Heart left ventricle (tissue), 13 donors: ENCODE data around the gene SUFU.

ENCODE experiments used
- CTCF ChIP-seq, 12 donors: fragments of 200-600 bp; sonication (generic) in 4 of 12; IDR thresholded peaks; one replicate each; pipeline versions ENCODE4 v1.5.0 to v1.8.0; 2018 to 2022; ENCODE audit warnings: antibody characterized with exemption in 12 of 12, mild to moderate bottlenecking in 5 of 12
- POLR2A ChIP-seq, 2 donors: fragments of 450-650 bp; IDR thresholded peaks; one replicate each; pipeline ENCODE4 v1.6.1; 2017; ENCODE audit warnings: antibody characterized with exemption in 2 of 2, mild to moderate bottlenecking in 2 of 2, moderate library complexity in 2 of 2
- donor health status: ischemic (EF 13 %, LVEDD 7.1; RV severe dilation, severe dysfunction).
- donor health status: DM: no; HTN: yes; CAD: no.
- donor health status: DM: no; HTN: no; CAD: no.
- donor health status: ischemic (EF 25% LVEDD 6.9; RV normal size, moderate dysfunction).
- donor health status: ischemic (EF 25% LVEDD 5.7; RV mildly dilated, moderate dysfunction).
- donor health status: ischemic (EF 35%, LVEDD 5.7; RV mildly dilated, moderate dysfunction).
- donor health status: nonischemic (EF 11% LVEDD 7.7; RV severe dilation, severe dysfunction).
- donor health status: DM: yes; HTN: yes; CAD: no.
- donor health status: PGD.
- donor health status: ischemic (EF 29% LVEDD 5.4; RV normal size, mild dysfunction).
- donor health status: nonischemic (EF 23%, LVEDD 6.1; RV moderate dilation, normal function).

- TF ChIP-seq CTCF (IDR thresholded peaks at IDR 0.05) (no peak), POLR2A (IDR thresholded peaks at IDR 0.05) (no peak)
Observed at GRCh38 chr10:102508506-102508905, 4.7 kb downstream of the SUFU start.
